NCI-H748 treated with DMSO at 0.1 percent for 48 hours (cell line): ENCODE data around the gene MTO1.
"Not testable (repeated sequence)": the region's sequence is repeated elsewhere in the genome, so short reads cannot be mapped to it uniquely, and the experiment has no call there.

Experiments
- DNase-seq: peaks from one replicate; lab custom pipeline; 2025; lab: John Stamatoyannopoulos, UW

MTO1 gene

GRCh38 chr6:73534628-73535027 lies 73.1 kb downstream of the MTO1 start:
- DNase-seq = no peak

GRCh38 chr6:73537677-73538076 lies 76.1 kb downstream of the MTO1 start:
- no peak for DNase-seq

GRCh38 chr6:73538116-73538779 lies 76.7 kb downstream of the MTO1 start:
- no peak for DNase-seq

GRCh38 chr6:73542481-73542880 lies 80.9 kb downstream of the MTO1 start:
- DNase-seq = not testable (repeated sequence)

- no peak for DNase-seq
These were observed 81.4 kb downstream of the MTO1 start for GRCh38 chr6:73542891-73543290.

- DNase-seq = no peak
These were observed 85.5 kb downstream of the MTO1 start for GRCh38 chr6:73547036-73547435.

GRCh38 chr6:73548458-73549446 lies 87.2 kb downstream of the MTO1 start:
- DNase-seq = no peak

- not testable (repeated sequence) for DNase-seq
These were observed 89.6 kb downstream of the MTO1 start for GRCh38 chr6:73551115-73551514.

- DNase-seq = not testable (repeated sequence)
These were observed 93.9 kb downstream of the MTO1 start for GRCh38 chr6:73555380-73555949.

GRCh38 chr6:73556836-73557235 lies 95.3 kb downstream of the MTO1 start:
- no peak for DNase-seq
